Ovary (tissue), 9 donors: ENCODE results near the gene GPR149. TPM values are rescaled to one million over a fixed set of nuclear protein-coding genes. Genes with fewer than 3 reads are reported as not detected.

Experiments
- DNase-seq, 5 donors: peaks; one replicate each; pipeline ENCODE4 v3.0.0-alpha.2; 2019 to 2020
- H3K27ac ChIP-seq, 2 donors: fragments of 200-600 bp; one replicate each; pipeline versions ENCODE4 v1.5.1 to v1.8.0; 2019 to 2022
- H3K27me3 ChIP-seq: fragments of 200-600 bp; one replicate; pipeline ENCODE4 v1.8.0; 2022
- H3K36me3 ChIP-seq: fragments of 200-600 bp; sonication (generic); one replicate; pipeline ENCODE4 v1.5.1; 2019
- H3K4me1 ChIP-seq: one replicate; pipeline ENCODE4 v1.8.1; 2013; ENCODE audit warnings: mild to moderate bottlenecking, moderate library complexity; ENCODE audit not compliant: insufficient read depth
- H3K4me3 ChIP-seq: fragments of 200-600 bp; sonication (generic); one replicate; pipeline ENCODE4 v1.5.1; 2017
- H3K9me3 ChIP-seq, 2 donors: fragments of 200-600 bp in 1 of 2; sonication (generic) in 1 of 2; one replicate each; pipeline versions ENCODE4 v1.5.1 to v1.8.1; 2013 to 2019; ENCODE audit warnings: mild to moderate bottlenecking in 1 of 2, moderate library complexity in 1 of 2
- EP300 ChIP-seq: sonication (generic); formaldehyde crosslinking; IDR thresholded peaks from one replicate; pipeline ENCODE4 v1.6.1; 2017; ENCODE audit warnings: antibody characterized with exemption
- POLR2A ChIP-seq: fragments of 450-650 bp; IDR thresholded peaks from one replicate; pipeline ENCODE4 v1.6.1; 2017; ENCODE audit warnings: antibody characterized with exemption, mild to moderate bottlenecking, moderate library complexity
- WGBS, 3 donors: extraction: QIAGEN DNeasy Blood & Tissue Kit in 1 of 3; methylation state at CpG; one replicate each; pipeline versions ENCODE4 v1.1.5 to v1.1.7; 2013 to 2017; 5-methylcytosine and 5-hydroxymethylcytosine counted together
- intact Hi-C, 4 donors: fragments of 100-400 bp; cut with DNase I; formaldehyde crosslinking; loops; one replicate each; pipeline versions ENCODE4 v1.11.0 to v1.15.1; 2022 to 2023
- polyA plus RNA-seq, 2 donors: library from polyadenylated mRNA; stranded (reverse); fragments of 200-250 nt in 1 of 2; fragments of 350-450 nt in 1 of 2; fragmentation: Illumina TruSeq in 1 of 2; extraction: RNeasy Lipid Tissue Mini Kit (QIAGEN cat#74804) in 1 of 2; gene quantifications; one replicate each; pipeline ENCODE4 v1.2.3, GENCODE V29; 2013 to 2014
- total RNA-seq, 7 donors: library from RNA; depleted of rRNA in 2 of 7; stranded (reverse); fragments of >200 nt in 2 of 7; fragmentation: NEBNext Ultra II Directional in 3 of 7; extraction: Animal tissue kit (Norgen Biotek cat#: 25700) in 3 of 7; gene quantifications; one replicate each; pipeline versions ENCODE4 v1.1.0 to v1.2.4, GENCODE V29; 2016 to 2023
- TF ChIP-seq, protein P1 (sequence below), 3 donors: fragments of 450-650 bp in 2 of 3; fragments of 200-600 bp in 1 of 3; IDR thresholded peaks; one replicate each; pipeline versions ENCODE4 v1.5.1 to v1.8.0; 2016 to 2022; ENCODE audit warnings: antibody characterized with exemption in 3 of 3, mild to moderate bottlenecking in 1 of 3
- donor health status: DM: no; HTN: no; CAD: no; lungs with moderate emphysema.
- donor health status: DM: no; HTN: no; CAD: no.
- donor health status: Bipolar disorder and iron deficiency.
- donor health status: DM: yes; HTN: yes; CAD: no.
- donor health status: DM: no; HTN: no; CAD: no.
- donor health status: DM: yes; HTN: yes; CAD: no.

GPR149 gene
- total and polyA plus RNA-seq, 9 donors = not detected

DNA sequence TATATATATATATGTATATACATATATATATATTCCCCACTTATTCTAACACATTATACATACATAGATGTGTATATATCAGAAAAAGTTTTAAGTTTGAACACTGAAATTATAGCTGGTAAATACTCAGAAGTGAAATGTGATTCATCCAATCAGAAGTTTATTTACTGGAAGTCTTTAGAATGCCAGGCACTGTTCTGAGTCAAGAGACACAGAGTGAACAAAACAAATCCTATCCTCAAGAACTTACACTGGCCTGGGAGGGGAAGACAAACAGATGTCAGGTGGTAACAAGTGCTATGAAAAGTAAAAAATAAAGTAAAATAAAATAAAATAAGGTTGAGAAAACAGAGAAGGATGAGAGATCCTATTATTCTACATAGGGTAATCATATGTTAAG, 119.2 kb downstream of the GPR149 start:
- H3K4me1 ChIP-seq = no peaks in the 10 kb centered on the region
- TF ChIP-seq POLR2A (no peak), EP300 (no peak)
- TF ChIP-seq, protein P1, sequence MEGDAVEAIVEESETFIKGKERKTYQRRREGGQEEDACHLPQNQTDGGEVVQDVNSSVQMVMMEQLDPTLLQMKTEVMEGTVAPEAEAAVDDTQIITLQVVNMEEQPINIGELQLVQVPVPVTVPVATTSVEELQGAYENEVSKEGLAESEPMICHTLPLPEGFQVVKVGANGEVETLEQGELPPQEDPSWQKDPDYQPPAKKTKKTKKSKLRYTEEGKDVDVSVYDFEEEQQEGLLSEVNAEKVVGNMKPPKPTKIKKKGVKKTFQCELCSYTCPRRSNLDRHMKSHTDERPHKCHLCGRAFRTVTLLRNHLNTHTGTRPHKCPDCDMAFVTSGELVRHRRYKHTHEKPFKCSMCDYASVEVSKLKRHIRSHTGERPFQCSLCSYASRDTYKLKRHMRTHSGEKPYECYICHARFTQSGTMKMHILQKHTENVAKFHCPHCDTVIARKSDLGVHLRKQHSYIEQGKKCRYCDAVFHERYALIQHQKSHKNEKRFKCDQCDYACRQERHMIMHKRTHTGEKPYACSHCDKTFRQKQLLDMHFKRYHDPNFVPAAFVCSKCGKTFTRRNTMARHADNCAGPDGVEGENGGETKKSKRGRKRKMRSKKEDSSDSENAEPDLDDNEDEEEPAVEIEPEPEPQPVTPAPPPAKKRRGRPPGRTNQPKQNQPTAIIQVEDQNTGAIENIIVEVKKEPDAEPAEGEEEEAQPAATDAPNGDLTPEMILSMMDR (IDR thresholded peaks at IDR 0.05) = no peak
- H3K9me3 ChIP-seq = no peaks in the 10 kb centered on the region
- H3K27me3 ChIP-seq = no peaks in the 10 kb centered on the region
- no peak overlapping the region for H3K4me3 ChIP-seq
- H3K27ac ChIP-seq = no peak overlapping the region
- H3K36me3 ChIP-seq = no peaks in the 10 kb centered on the region
- intact Hi-C loops = no loop called here
- DNase-seq = no peak

DNA sequence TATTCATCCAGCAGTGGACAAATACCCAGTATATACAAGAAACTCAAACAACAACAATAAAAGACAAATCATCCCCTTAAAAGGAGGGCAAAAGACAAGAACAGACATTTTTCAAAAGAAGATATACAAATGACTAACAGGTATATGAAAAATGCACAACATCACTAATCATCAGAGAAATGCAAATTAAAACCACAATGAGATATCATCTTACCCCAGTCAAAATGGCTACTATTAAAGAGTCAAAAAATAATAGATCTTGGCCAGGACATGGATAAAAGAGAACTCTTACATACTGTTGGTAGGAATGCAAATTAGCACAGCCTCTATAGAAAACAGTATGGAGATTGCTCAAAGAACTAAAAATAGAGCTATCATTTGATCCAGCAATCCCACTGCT, 122.6 kb downstream of the GPR149 start:
- Histone ChIP-seq H3K4me1 (no peaks in the 10 kb centered on the region), H3K27ac (no peak overlapping the region), H3K4me3 (no peak overlapping the region), H3K27me3 (no peaks in the 10 kb centered on the region), H3K36me3 (no peaks in the 10 kb centered on the region), H3K9me3 (no peaks in the 10 kb centered on the region)
- TF ChIP-seq, protein P1 (IDR thresholded peaks at IDR 0.05) = no peak
- TF ChIP-seq POLR2A (no peak), EP300 (no peak)
- no peak for DNase-seq
- intact Hi-C loops = no loop called here

DNA sequence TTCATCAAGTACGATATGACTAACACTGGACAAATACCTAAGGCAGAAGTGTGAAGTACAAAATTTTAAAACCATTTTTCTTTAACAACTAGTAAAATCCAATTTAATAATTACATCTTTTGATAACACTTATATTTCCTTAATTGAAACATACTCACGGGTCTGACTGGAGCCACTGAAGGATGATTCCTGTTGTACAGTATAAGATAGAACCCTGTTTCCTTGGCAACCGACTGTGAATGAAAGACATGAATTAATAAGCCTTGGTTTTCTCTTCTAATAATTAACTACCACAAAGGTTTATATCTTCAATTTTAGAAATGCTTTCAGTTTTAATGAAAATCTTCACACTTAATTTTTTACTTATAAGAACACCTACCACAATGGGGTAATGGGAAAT, 125.1 kb downstream of the GPR149 start:
- TF ChIP-seq EP300 = no peak
- TF ChIP-seq, protein P1 (IDR thresholded peaks at IDR 0.05) = no peak
- WGBS, 3 donors = 97 to 98% (median 98%) methylated on average over 3 of the region's 3 CpGs
- intact Hi-C loops = no loop called here
- Histone ChIP-seq H3K27me3 (no peaks in the 10 kb centered on the region), H3K9me3 (no peaks in the 10 kb centered on the region), H3K27ac (no peak overlapping the region), H3K4me1 (no peaks in the 10 kb centered on the region), H3K4me3 (no peak overlapping the region), H3K36me3 (no peaks in the 10 kb centered on the region)
- DNase-seq = no peak

DNA sequence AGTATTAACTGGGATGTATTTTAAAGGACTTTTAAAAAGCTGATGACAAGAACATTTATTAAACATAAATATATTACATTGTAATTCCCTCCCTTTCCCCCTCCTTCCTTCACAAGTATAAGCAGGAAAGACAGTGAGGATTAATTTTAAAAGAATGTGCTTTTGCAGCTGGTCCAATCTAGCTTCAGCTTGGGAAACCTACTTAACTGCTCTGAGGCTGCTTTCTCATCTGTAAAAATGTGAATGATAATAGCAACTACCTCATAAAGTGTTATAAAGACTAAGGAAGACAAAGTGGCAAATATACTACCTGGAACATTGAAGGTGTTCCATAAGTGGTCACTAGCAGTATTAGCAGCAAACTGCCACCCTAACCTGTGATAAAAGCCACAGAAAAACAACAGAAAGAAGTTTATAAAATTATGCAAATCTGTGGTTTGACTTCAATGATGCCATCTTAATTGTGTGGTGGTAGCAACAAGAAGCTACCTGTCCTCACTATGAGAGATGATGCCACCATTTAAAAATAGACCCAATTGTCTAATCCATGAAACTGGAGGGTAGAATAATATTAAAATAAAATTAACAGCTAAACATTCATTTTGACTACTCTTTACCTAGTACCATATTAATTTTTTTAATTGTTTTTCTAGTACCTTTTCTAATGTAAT, 125.7 kb downstream of the GPR149 start:
- H3K4me3 ChIP-seq = no peak overlapping the region
- no peaks in the 10 kb centered on the region for H3K9me3 ChIP-seq
- no peaks in the 10 kb centered on the region for H3K36me3 ChIP-seq
- TF ChIP-seq EP300 (no peak), POLR2A (no peak)
- TF ChIP-seq, protein P1 (IDR thresholded peaks at IDR 0.05) = no peak
- DNase-seq = no peak
- no peaks in the 10 kb centered on the region for H3K4me1 ChIP-seq
- no peaks in the 10 kb centered on the region for H3K27me3 ChIP-seq
- no peak overlapping the region for H3K27ac ChIP-seq
- intact Hi-C loops = no loop called here

DNA sequence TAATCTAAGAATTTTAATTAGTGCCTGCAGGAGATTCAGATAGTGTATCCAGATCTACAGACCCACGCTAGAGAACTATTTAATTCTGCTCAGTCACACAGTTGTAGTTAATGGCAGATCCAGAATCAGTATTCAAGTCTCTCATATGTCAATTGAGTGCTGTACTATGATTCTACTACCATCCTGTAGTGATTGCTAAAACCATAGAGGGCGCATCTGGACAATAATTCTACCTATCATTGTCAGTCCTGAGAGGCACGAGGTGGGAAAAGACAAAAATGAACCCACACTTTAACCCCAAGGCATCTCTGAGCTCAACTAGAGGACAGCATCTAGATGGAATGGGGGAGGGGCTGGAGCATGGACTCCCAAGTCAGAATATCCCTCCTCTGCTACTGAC, 128.4 kb downstream of the GPR149 start:
- no peaks in the 10 kb centered on the region for H3K36me3 ChIP-seq
- 79 to 86% (median 86%) methylated on average over 3 of the region's 3 CpGs for WGBS, 3 donors

More for the DNA sequence above, 128.4 kb downstream of the GPR149 start:
- DNase-seq = no peak
- Histone ChIP-seq H3K27ac (no peak overlapping the region), H3K4me3 (no peak overlapping the region), H3K9me3 (no peaks in the 10 kb centered on the region), H3K4me1 (no peaks in the 10 kb centered on the region), H3K27me3 (no peaks in the 10 kb centered on the region)
- TF ChIP-seq POLR2A (no peak), EP300 (no peak)
- TF ChIP-seq, protein P1 (IDR thresholded peaks at IDR 0.05) = no peak
- intact Hi-C loops = no loop called here
